DOHH2 (cell line): Measurements from ENCODE around the gene SBK2.

Experiments
- EZH2phosphoT487 ChIP-seq: fragments of 200-600 bp; sonication (generic); IDR thresholded peaks from 2 replicates; pipeline ENCODE4 v1.6.1; 2017; ENCODE audit warnings: borderline replicate concordance, mild to moderate bottlenecking, antibody characterized with exemption, low read length, moderate library complexity, mixed read lengths
- TF ChIP-seq, protein P1 (sequence below): fragments of 200-600 bp; sonication (generic); IDR thresholded peaks from one replicate; pipeline ENCODE4 v1.5.1; 2014; ENCODE audit warnings: antibody characterized with exemption, mild to moderate bottlenecking, low read depth, low read length; ENCODE audit not compliant: poor library complexity, severe bottlenecking

- TF ChIP-seq, protein P1, sequence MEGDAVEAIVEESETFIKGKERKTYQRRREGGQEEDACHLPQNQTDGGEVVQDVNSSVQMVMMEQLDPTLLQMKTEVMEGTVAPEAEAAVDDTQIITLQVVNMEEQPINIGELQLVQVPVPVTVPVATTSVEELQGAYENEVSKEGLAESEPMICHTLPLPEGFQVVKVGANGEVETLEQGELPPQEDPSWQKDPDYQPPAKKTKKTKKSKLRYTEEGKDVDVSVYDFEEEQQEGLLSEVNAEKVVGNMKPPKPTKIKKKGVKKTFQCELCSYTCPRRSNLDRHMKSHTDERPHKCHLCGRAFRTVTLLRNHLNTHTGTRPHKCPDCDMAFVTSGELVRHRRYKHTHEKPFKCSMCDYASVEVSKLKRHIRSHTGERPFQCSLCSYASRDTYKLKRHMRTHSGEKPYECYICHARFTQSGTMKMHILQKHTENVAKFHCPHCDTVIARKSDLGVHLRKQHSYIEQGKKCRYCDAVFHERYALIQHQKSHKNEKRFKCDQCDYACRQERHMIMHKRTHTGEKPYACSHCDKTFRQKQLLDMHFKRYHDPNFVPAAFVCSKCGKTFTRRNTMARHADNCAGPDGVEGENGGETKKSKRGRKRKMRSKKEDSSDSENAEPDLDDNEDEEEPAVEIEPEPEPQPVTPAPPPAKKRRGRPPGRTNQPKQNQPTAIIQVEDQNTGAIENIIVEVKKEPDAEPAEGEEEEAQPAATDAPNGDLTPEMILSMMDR: no peak
- no peak for TF ChIP-seq EZH2phosphoT487
These were observed 50.6 kb downstream of the SBK2 start for GRCh38 chr19:55486043-55486970.
